Liver (tissue), 9 donors: Measurements from ENCODE around the gene REM1. TPM values are rescaled to one million over a fixed set of nuclear protein-coding genes. Genes with fewer than 3 reads are reported as not detected.

Experiments used
- DNase-seq: peaks from one replicate; pipeline ENCODE4 v3.0.0-alpha.2; 2017; ENCODE audit warnings: low spot score
- H3K27ac ChIP-seq, 2 donors: one replicate each; pipeline ENCODE4 v1.7.0; 2013; ENCODE audit warnings: inconsistent platforms in 2 of 2, low read length in 2 of 2, control low read depth in 1 of 2, low read depth in 1 of 2, mild to moderate bottlenecking in 1 of 2
- H3K27me3 ChIP-seq, 4 donors: one replicate each; pipeline versions ENCODE4 v1.6.1 to v1.7.0; 2013; ENCODE audit warnings: low read length in 3 of 4, inconsistent platforms in 1 of 4, mild to moderate bottlenecking in 1 of 4, moderate library complexity in 1 of 4; ENCODE audit not compliant: control insufficient read depth in 4 of 4, insufficient read depth in 4 of 4
- H3K36me3 ChIP-seq, 4 donors: one replicate each; pipeline versions ENCODE4 v1.6.1 to v1.7.0; 2013; ENCODE audit warnings: low read length in 3 of 4, mild to moderate bottlenecking in 3 of 4, low read depth in 1 of 4, moderate library complexity in 1 of 4; ENCODE audit not compliant: control insufficient read depth in 4 of 4, insufficient read depth in 3 of 4
- H3K4me1 ChIP-seq, 4 donors: one replicate each; pipeline versions ENCODE4 v1.6.1 to v1.7.0; 2013; ENCODE audit warnings: low read length in 3 of 4, mild to moderate bottlenecking in 3 of 4, moderate library complexity in 1 of 4; ENCODE audit not compliant: control insufficient read depth in 4 of 4, insufficient read depth in 4 of 4
- H3K4me3 ChIP-seq, 3 donors: one replicate each; pipeline versions ENCODE4 v1.6.1 to v1.7.0; 2013; ENCODE audit warnings: low read length in 3 of 3, control low read depth in 1 of 3, low read depth in 1 of 3, mild to moderate bottlenecking in 1 of 3
- H3K9ac ChIP-seq, 2 donors: one replicate each; pipeline ENCODE4 v1.7.0; 2013; ENCODE audit warnings: low read length in 2 of 2, mild to moderate bottlenecking in 2 of 2, moderate library complexity in 2 of 2, control low read depth in 1 of 2, low read depth in 1 of 2
- H3K9me3 ChIP-seq, 4 donors: one replicate each; pipeline versions ENCODE4 v1.6.1 to v1.7.0; 2013; ENCODE audit warnings: low read length in 3 of 4; ENCODE audit not compliant: control insufficient read depth in 4 of 4
- EGR1 ChIP-seq, 2 donors: IDR thresholded peaks; 2 replicates each; pipeline ENCODE4 v1.6.1; 2016 to 2018; ENCODE audit warnings: antibody characterized with exemption in 2 of 2, low read depth in 2 of 2
- FOXA1 ChIP-seq: IDR thresholded peaks from 2 replicates; pipeline ENCODE4 v1.6.1; 2016; ENCODE audit warnings: antibody characterized with exemption
- FOXA2 ChIP-seq: IDR thresholded peaks from 2 replicates; pipeline ENCODE4 v1.6.1; 2016; ENCODE audit warnings: antibody characterized with exemption
- GABPA ChIP-seq, 2 donors: IDR thresholded peaks in 1 of 2; conservative IDR thresholded peaks in 1 of 2; 2 replicates each; pipeline ENCODE4 v1.6.1; 2016; ENCODE audit warnings: antibody characterized with exemption in 2 of 2, mild to moderate bottlenecking in 1 of 2, moderate library complexity in 1 of 2
- HNF4A ChIP-seq, 2 donors: conservative IDR thresholded peaks; 2 replicates each; pipeline ENCODE4 v1.6.1; 2016; ENCODE audit warnings: antibody characterized with exemption in 2 of 2, mild to moderate bottlenecking in 2 of 2
- HNF4G ChIP-seq: IDR thresholded peaks from 2 replicates; pipeline ENCODE4 v1.6.1; 2016; ENCODE audit warnings: antibody characterized with exemption
- JUND ChIP-seq, 2 donors: IDR thresholded peaks; 2 replicates each; pipeline ENCODE4 v1.6.1; 2016; ENCODE audit warnings: antibody characterized with exemption in 2 of 2
- NR2F2 ChIP-seq: IDR thresholded peaks from 2 replicates; pipeline ENCODE4 v1.6.1; 2016; ENCODE audit warnings: antibody characterized with exemption
- RAD21 ChIP-seq, 2 donors: IDR thresholded peaks; 2 replicates each; pipeline ENCODE4 v1.6.1; 2016; ENCODE audit warnings: antibody characterized with exemption in 2 of 2, mild to moderate bottlenecking in 2 of 2
- RXRA ChIP-seq, 2 donors: IDR thresholded peaks; 2 replicates each; pipeline ENCODE4 v1.6.1; 2017 to 2018; ENCODE audit warnings: antibody characterized with exemption in 2 of 2, mild to moderate bottlenecking in 1 of 2
- SP1 ChIP-seq: IDR thresholded peaks from 2 replicates; pipeline ENCODE4 v1.6.1; 2018; ENCODE audit warnings: antibody characterized with exemption, mild to moderate bottlenecking
- TAF1 ChIP-seq: conservative IDR thresholded peaks from 2 replicates; pipeline ENCODE4 v1.6.1; 2016; ENCODE audit warnings: antibody characterized with exemption, mild to moderate bottlenecking
- YY1 ChIP-seq: IDR thresholded peaks from 2 replicates; pipeline ENCODE4 v1.6.1; 2016; ENCODE audit warnings: antibody characterized with exemption, mild to moderate bottlenecking
- WGBS: extraction: QIAGEN DNeasy Blood & Tissue Kit; methylation state at CpG from one replicate; pipeline ENCODE4 v1.1.7; 2013; 5-methylcytosine and 5-hydroxymethylcytosine counted together
- polyA plus RNA-seq, 2 donors: library from polyadenylated mRNA; stranded (reverse) in 1 of 2; unstranded in 1 of 2; fragments of 200-250 nt in 1 of 2; fragments of >200 nt in 1 of 2; fragmentation: Nextera tagmentation in 1 of 2; extraction: Ambion mirVana in 1 of 2; gene quantifications; one replicate each; pipeline versions ENCODE4 v1.2.1 to v1.2.3, GENCODE V29; 2013 to 2015
- total RNA-seq, 2 donors: library from RNA; depleted of rRNA; stranded (reverse); fragments of >200 nt; gene quantifications; one replicate each; pipeline ENCODE4 v1.2.3, GENCODE V29; 2014
- TF ChIP-seq, protein P1 (sequence below): IDR thresholded peaks from 2 replicates; pipeline ENCODE4 v1.6.1; 2016; ENCODE audit warnings: antibody characterized with exemption, mild to moderate bottlenecking
- TF ChIP-seq, protein P2 (sequence below): fragments of 150-350 bp; IDR thresholded peaks from 2 replicates; pipeline ENCODE4 v1.5.1; 2017; ENCODE audit warnings: improper control_type of control experiment, low read depth, low read length; ENCODE audit not compliant: missing input control
- TF ChIP-seq, protein P3 (sequence below): IDR thresholded peaks from 2 replicates; pipeline ENCODE4 v1.6.1; 2016; ENCODE audit warnings: antibody characterized with exemption
- TF ChIP-seq, protein P4 (sequence below): IDR thresholded peaks from 2 replicates; pipeline ENCODE4 v1.6.1; 2016; ENCODE audit warnings: antibody characterized with exemption
- TF ChIP-seq, protein P5 (sequence below): IDR thresholded peaks from 2 replicates; pipeline ENCODE4 v1.6.1; 2016; ENCODE audit warnings: antibody characterized with exemption
- donor health status: healthy.
- donor health status: healthy.
- donor health status: healthy.
- donor health status: healthy.
- donor health status: healthy.

The REM1 gene
- total and polyA plus RNA-seq, 4 donors = 0.17 to 0.46 (median 0.21) TPM

DNA sequence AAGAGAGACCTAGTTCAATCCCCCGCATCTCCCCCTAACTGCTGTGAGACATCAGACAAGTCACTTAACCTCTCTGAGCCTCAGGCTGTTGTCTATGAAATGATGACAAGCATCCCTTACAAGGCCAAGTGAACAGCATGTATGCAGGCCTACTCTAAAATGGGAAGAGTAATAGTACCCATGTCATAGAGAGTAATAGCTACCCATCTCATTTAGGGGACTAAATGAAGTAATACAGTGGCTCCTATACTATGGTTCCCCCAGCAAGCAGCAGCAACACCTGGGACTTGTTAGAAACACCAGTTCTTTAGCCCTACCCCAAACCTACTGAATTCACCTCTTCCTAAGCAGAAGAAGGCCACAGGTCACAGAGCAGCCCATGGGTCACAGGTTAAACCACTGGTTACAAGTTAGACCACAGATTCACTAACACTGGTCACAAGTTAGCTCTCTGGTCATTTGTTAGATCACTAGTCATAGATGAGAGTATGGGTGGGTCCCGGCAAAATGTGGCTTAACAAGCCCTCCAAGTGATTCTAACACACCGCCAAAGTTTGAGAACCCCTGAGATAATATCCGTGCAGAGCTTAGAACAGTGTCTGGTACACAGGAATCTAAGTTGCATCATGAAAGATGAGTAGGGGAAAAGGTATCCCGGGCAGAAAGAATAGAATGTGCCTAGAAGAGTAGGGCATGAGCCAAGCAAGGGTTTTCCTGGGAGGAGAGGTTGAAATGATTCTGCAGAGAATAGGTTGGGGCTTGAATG lies 1.6 kb upstream of the REM1 start:
- Histone ChIP-seq H3K27me3 (peaks cover 3 to 12% (median 8%) of the 10 kb centered on the region in 4 donors), H3K4me3 (no peak overlapping the region), H3K9me3 (no peaks in the 10 kb centered on the region), H3K27ac (no peak overlapping the region), H3K9ac (no peak overlapping the region), H3K4me1 (peaks cover 0 to 8% (median under 1%) of the 10 kb centered on the region in 4 donors), H3K36me3 (no peaks in the 10 kb centered on the region)
- WGBS = 85% methylated on average over 5 of the region's 5 CpGs
- TF ChIP-seq, protein P1, sequence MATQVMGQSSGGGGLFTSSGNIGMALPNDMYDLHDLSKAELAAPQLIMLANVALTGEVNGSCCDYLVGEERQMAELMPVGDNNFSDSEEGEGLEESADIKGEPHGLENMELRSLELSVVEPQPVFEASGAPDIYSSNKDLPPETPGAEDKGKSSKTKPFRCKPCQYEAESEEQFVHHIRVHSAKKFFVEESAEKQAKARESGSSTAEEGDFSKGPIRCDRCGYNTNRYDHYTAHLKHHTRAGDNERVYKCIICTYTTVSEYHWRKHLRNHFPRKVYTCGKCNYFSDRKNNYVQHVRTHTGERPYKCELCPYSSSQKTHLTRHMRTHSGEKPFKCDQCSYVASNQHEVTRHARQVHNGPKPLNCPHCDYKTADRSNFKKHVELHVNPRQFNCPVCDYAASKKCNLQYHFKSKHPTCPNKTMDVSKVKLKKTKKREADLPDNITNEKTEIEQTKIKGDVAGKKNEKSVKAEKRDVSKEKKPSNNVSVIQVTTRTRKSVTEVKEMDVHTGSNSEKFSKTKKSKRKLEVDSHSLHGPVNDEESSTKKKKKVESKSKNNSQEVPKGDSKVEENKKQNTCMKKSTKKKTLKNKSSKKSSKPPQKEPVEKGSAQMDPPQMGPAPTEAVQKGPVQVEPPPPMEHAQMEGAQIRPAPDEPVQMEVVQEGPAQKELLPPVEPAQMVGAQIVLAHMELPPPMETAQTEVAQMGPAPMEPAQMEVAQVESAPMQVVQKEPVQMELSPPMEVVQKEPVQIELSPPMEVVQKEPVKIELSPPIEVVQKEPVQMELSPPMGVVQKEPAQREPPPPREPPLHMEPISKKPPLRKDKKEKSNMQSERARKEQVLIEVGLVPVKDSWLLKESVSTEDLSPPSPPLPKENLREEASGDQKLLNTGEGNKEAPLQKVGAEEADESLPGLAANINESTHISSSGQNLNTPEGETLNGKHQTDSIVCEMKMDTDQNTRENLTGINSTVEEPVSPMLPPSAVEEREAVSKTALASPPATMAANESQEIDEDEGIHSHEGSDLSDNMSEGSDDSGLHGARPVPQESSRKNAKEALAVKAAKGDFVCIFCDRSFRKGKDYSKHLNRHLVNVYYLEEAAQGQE = no peak
- no peak for TF ChIP-seq FOXA2
- TF ChIP-seq NR2F2 = no peak
- no peak for TF ChIP-seq FOXA1
- TF ChIP-seq, protein P2, sequence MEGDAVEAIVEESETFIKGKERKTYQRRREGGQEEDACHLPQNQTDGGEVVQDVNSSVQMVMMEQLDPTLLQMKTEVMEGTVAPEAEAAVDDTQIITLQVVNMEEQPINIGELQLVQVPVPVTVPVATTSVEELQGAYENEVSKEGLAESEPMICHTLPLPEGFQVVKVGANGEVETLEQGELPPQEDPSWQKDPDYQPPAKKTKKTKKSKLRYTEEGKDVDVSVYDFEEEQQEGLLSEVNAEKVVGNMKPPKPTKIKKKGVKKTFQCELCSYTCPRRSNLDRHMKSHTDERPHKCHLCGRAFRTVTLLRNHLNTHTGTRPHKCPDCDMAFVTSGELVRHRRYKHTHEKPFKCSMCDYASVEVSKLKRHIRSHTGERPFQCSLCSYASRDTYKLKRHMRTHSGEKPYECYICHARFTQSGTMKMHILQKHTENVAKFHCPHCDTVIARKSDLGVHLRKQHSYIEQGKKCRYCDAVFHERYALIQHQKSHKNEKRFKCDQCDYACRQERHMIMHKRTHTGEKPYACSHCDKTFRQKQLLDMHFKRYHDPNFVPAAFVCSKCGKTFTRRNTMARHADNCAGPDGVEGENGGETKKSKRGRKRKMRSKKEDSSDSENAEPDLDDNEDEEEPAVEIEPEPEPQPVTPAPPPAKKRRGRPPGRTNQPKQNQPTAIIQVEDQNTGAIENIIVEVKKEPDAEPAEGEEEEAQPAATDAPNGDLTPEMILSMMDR = no peak
- no peak for TF ChIP-seq EGR1 (IDR thresholded peaks at IDR 0.05; ENCODE audit: low read depth in 2 of 2)
- no peak for TF ChIP-seq HNF4A (conservative IDR thresholded peaks at IDR 0.05)
- DNase-seq = no peak

DNA sequence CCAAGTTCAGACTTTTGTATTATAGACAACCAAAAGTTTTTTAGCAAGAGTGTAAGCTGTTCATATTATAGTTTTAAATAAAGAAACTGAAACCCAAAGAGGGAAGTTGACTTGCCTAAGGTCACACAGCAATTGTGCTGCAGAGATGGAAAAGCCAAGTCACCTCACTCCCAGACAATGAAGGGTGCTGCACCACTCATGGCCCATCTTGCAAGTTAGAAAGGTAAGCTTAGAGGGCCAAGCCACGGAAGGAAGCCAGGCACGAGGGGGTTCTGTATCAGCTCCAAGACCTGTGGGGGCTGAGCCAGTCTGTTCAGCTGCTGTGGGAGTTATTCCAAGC lies 1.0 kb upstream of the REM1 start:
- peaks cover 3 to 12% (median 8%) of the 10 kb centered on the region in 4 donors for H3K27me3 ChIP-seq
- no peak overlapping the region for H3K9ac ChIP-seq
- H3K27ac ChIP-seq = no peak overlapping the region
- H3K9me3 ChIP-seq = no peaks in the 10 kb centered on the region
- no peaks in the 10 kb centered on the region for H3K36me3 ChIP-seq
- no peak overlapping the region for H3K4me3 ChIP-seq
- TF ChIP-seq NR2F2 (no peak), YY1 (no peak), FOXA2 (no peak), FOXA1 (no peak), RXRA (IDR thresholded peaks at IDR 0.05) (no peak), RAD21 (IDR thresholded peaks at IDR 0.05) (no peak), TAF1 (no peak), JUND (IDR thresholded peaks at IDR 0.05) (no peak), HNF4G (no peak), SP1 (no peak), GABPA (IDR thresholded peaks at IDR 0.05 in 1 of 2, conservative IDR thresholded peaks at IDR 0.05 in 1 of 2) (no peak), EGR1 (IDR thresholded peaks at IDR 0.05; ENCODE audit: low read depth in 2 of 2) (no peak), HNF4A (conservative IDR thresholded peaks at IDR 0.05) (no peak)
- TF ChIP-seq, protein P3, sequence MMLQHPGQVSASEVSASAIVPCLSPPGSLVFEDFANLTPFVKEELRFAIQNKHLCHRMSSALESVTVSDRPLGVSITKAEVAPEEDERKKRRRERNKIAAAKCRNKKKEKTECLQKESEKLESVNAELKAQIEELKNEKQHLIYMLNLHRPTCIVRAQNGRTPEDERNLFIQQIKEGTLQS = no peak
- TF ChIP-seq, protein P4, sequence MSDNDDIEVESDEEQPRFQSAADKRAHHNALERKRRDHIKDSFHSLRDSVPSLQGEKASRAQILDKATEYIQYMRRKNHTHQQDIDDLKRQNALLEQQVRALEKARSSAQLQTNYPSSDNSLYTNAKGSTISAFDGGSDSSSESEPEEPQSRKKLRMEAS = no peak
- TF ChIP-seq, protein P1 = no peak
- TF ChIP-seq, protein P5, sequence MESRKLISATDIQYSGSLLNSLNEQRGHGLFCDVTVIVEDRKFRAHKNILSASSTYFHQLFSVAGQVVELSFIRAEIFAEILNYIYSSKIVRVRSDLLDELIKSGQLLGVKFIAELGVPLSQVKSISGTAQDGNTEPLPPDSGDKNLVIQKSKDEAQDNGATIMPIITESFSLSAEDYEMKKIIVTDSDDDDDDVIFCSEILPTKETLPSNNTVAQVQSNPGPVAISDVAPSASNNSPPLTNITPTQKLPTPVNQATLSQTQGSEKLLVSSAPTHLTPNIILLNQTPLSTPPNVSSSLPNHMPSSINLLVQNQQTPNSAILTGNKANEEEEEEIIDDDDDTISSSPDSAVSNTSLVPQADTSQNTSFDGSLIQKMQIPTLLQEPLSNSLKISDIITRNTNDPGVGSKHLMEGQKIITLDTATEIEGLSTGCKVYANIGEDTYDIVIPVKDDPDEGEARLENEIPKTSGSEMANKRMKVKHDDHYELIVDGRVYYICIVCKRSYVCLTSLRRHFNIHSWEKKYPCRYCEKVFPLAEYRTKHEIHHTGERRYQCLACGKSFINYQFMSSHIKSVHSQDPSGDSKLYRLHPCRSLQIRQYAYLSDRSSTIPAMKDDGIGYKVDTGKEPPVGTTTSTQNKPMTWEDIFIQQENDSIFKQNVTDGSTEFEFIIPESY = no peak
- DNase-seq = no peak
- 55% methylated on average over 2 of the region's 2 CpGs for WGBS
- H3K4me1 ChIP-seq = peaks cover 0 to 8% (median under 1%) of the 10 kb centered on the region in 4 donors
